Stimulated activated naive CD4-positive, alpha-beta T cell treated with Interleukin-2 at 50 U/mL for 16 hours (primary cell): ENCODE measurements around the gene ACAN.

Experiments
- DNase-seq: peaks from one replicate; lab custom pipeline; 2025; lab: John Stamatoyannopoulos, UW

Gene ACAN

DNA sequence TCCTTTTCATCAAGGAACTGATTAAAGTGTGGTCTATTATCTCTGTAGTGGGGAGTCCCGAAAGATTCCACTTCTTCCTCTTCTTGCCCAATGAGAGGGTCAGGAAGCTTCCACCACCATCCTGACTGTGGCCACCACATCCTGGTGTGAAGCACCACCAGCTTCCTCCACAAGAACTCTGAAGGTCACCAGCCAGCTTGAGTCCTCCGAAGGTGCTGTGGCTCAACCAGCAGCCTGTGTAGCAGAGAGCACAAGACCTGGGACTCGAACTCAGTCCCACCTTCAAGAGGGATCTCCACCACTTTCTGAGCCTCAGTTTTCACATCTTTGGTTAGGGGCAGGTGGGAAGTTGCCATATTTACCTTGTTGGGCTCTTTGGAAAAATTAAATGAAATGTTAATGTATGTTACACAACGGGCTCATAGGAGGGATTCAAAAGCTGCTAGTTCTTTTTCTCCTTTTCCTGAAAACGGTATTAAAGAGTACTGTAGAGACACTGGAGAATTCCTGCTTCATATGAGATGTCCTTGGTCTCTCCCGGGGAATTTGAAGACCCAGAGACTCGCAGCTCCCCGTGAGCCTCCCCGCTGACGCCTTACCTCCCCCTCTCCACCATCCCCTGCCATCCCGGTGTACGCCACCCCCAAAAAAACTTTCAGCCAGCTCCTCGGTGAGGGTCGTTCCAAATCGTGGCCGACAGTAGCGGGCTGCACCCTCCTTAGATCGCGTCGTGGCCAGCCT is 816 bp upstream of the ACAN start:
- no peak for DNase-seq

DNA sequence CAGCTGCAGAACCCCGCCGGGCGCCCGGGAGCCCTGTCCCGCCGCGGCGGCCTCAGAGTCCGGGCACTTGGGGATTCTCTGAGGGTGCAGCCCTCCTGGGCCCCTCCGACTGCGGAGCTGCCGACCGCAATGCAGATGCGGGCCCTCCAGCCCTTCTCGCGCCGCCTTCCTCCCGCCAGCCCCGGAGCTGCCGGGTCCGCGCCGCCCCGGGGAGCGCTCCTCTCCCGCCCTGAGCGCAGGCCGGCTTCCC is 320 bp upstream of the ACAN start:
- DNase-seq: no peak

DNA sequence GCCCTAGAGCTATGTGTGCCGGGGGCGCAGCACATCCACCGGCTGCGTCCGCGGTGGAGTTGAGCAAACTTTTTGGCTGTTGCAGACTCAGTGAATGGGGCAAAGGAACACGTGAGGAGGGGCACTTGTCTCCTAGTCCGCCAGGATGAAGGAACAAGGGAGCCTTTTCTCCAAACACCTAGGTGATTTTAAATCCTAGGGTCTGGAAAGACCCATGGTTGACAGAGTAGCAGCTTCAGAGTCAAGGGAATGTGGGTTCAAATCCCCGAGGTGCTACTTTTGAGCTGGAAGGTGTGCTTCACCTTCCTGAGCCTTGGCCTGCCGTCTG is 648 bp downstream of the ACAN start:
- no peak for DNase-seq

DNA sequence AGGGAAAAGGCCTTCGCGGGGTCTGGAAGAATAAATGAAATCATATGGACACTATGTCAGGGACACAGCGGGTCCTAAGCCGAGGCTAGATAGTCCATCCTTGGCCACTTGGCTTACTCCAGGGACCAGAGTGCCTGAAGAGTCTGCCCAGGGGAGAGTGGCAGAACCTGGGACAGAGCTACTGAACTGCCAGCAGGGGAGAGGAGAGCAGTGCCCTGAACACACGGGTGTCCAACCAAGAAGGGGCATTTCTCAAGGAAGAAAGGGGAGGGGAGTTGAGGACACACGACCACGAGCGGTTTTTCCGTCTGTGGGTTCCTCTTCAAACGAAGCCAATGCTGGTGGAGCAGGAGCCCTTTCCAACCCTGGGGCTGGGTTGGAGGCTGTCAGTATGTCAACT is 1.0 kb downstream of the ACAN start:
- no peak for DNase-seq

DNA sequence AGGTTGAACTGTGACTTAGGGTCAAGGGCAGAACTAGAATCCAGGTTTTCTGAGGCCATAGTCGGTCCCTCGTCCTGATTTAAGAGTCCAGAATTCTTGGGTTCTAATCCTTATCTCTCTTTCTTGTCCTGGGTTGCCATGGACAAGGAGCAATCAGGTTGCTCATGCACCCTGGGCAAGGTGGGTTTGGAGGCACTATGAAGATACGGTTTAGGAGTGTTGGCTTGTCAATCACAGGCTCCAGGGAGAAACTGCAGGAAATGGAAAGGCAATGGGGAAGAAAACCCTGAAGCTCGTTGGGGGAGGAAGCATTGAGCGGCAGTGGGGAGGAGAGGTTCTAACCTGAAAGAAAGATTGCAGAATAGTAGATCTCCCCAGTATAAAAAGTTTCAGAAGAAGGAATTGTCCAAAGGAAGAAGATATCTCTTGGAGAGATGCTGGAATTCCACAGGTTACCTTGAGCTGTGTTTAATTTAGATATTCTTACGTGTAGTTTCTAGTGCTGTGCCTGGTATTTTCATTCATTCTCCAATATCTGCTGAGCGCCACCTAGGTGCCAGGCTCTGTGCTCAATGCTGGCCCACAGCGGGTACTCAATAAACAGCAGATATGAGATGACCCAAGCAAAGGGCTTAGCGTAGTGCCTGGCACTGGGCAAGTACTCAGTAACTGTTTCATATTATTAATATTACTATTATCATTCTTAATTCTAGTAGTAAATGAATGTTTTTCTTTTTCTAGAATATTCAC is 2.0 kb downstream of the ACAN start:
- DNase-seq: no peak

DNA sequence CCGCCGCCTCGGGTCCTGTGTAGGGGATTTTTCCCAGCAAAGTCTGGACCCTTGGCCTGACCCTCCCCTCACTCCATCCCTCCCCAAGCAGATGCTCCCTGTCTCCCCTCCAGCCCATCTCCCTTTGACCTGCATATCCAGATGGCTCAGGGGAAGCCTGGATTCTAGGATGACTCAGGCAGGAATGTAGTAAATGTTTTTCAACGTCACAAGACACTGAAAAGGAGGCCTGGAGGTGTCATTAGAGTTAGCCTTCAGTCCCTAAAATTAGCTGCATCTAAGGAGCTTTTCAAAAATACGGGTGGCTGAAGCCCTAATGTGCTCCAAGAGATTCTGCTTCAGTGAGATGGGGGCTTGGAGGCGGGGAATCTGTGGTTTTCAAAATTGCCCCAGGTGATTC is 7.2 kb downstream of the ACAN start:
- DNase-seq: no peak

DNA sequence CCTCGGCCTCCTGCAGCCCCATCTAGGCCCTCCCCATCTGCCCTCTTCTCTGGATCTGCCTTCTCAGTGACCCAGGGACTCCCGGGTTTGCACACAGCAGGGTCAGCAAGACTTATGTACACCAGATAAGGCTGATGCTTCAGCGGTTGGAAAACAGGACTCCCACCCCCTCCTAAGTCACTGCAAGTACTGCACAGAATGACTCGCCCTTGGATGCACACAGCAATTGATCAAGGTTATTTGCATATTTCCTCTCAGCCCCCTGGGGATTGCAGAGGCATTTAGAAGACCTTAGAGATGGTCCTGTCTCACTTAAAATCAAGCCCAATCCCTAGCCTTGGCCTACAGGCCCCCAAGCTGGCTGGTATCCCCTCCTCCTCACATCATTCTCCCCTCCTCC is 8.9 kb downstream of the ACAN start:
- DNase-seq: no peak

DNA sequence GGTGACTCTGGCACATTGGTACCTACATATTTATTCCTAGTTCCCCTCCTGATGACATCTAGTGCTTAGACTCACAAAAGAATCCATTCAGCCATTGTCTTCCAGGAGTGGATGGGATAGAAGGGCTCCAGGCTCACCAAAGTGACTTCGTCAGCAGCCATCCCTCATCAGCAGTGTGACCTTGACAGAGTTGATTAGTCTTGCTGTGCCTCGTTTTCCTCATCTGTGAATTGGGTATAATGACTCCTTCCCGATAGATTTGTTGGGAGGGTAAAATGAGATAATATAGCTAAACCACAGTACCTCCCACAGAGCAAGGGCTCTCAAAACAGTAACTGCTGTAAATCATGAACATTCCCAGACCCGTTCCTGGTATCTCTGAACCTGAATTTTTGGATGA is 10.7 kb downstream of the ACAN start:
- DNase-seq: no peak

DNA sequence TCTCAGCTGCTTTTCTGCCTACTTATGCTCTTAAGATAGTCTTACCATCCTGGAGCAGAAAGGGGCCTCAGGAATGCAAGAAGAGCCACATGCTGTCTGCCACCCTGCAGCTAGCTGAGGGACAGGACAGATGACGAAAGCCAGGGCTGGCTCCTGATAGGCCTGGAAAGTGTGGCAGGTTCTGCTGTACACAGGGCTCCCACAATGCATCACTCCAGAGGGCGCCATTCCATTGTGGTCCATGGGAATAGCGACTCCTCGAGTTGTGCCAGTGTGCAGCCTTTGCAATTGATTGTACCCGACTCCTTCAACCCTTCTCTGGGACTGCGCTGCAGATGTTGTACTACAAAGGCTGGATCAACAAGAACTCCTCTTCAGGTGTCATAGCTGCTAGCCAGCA is 11.2 kb downstream of the ACAN start:
- DNase-seq: no peak

DNA sequence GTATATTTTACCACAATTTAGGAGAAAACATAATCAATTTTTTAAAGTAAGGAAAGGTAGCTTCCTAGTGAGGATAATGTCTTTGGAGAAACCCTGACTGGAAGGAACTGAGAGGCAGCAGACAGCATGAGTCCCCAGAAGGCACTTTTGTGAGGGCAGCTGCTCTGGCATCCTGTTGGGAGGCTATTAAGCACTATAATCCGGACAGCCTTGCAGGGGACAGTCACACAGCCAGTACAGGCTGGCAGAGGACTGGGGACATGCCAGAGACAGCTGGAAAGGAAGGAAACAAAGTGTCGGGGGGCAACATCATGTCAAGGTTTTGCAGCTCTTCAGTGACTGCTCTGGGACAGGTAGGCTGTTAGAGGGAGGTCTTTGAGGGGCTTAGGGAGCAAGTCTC is 15.7 kb downstream of the ACAN start:
- no peak for DNase-seq

DNA sequence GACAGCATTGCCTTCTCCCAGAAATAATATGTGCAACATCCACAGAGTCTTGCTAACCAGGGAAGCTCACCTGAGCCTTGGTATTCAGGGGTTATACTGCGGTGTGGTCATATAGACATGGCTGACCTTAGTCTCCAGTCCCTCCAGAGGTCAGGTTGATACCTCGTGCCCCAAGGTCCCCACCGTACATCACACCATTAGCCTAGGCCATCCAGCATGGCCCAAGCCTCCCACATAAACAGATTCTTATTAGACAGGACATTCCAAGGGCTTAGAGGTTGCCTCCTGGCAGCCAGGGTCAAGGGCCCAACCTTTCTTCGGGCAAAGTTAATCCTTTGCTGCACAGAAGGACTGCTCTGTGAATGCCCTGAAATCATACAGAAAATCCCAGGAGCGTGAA is 18.8 kb downstream of the ACAN start:
- no peak for DNase-seq

DNA sequence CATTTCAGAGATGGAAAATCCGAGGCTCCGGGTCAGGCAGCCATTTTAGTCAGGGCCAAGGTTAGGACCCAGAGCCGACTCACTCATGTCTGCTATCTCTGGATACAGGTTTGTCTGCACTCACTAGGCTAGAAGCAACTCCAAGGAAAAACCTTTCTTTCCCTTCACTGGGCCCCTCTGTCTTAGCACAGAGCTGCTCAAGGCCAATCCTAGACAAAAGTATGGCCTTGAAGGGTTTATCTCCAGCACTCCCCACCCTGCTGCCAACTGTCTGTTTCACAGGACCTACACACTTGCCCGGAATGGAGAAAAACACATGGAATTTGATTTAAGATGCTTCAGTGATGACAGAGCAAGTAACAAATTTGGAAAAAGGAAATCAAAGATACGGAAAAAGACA is 25.6 kb downstream of the ACAN start:
- DNase-seq: no peak

DNA sequence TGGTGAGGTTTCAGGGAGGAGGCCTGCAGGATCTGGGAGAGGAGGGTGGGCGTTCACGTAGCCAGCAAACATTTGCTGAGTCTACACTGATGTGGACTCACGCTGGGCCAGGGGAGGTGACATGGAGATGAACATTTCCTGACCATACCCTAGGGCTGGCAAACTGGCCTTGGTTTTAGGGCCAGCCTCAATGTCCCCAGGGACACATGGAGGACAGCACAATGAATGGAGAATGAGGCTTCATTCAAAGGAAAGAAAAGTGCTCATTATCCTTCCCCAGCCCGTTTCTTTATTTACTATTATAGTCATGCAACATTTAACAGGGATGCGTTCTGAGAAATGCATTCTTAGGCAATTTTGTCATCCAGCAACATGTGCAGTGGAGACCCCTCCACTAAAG is 26.8 kb downstream of the ACAN start:
- no peak for DNase-seq

DNA sequence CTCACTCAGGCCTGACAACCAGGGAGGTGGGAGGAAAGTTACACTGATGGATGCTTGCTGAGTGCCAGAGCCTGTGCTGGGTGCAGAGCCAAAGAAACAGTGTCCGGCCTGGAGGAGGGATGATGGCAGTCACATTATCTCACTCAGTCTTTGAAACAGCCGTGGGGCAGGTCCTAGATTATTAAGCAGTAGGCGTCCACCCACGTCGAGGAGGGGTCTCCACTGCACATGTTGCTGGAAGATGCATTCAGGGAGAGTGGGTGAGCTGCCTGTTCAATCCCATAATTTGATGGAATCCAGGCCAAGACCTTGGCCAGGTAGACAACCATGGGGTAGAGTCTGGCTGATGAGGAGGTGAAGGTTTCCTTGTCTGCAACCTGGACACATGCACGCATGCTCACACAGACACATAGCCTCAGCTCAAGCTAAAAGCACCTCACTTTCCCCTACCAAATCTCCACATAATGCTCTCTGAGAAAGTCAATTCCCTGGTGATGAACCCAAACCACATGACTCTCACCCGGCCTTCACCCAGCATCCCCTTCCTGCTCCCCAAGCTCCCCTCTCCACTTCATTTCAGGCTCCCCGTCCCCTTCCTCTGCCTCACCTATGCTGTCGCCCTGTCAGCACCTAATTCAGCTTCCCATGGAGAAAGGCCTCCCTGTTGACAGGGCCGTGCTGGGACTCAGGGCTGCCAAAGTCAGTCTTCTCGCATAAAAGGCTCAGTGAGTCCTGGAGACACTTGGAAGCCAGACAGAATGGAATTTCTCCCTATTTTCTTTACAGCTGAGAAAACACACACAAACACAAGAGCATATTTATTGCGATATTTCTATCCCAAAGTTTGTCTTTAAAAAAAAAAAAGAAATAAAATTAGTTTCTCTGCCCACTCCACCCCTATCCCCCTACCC is 29.8 kb downstream of the ACAN start:
- no peak for DNase-seq

DNA sequence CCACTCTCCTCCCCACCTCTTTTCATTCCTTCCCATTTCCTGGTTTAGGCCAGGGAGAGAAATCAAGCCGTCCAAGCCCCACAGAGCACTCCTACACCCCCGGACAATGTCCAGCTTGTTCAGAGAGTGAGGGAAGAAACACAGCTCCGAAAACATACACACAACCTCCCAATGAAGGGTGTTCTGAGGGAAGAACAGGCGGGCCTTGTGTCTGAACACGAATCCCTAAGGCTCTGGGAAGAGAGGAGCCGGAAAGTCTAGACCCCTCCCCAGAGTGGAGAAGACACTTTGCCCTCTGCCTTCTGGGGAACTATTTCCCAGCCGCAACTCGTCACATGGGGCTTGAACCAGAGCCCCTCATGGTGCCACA is 30.5 kb downstream of the ACAN start:
- DNase-seq: no peak

DNA sequence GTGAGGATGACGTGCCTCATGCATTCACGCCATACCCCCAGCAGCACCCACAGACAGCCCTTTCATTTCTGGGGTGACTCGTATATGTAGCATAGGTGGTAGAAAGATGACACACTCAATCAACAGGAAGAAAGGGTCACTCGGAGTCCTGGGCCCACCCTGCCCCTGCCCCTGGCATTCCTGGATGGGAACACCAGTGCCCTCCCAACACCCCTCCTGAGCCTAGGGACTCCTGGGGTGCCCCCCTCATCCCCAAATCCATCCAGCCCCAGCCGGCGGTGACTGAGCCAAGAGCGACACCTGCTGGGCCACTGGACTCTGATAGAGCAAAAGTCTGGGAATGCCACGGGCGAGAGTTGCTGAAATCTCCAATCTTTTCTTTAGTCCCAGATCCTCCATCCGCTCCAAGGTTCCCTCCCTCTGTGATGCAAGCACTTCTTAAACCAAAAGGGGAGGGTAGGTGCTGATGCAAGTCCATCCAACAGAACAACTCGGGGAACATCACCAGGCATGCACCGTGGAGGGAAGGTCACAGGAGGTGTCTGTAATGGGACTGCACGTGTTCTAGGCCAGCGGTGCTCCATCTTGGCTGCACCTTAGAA is 31.1 kb downstream of the ACAN start:
- no peak for DNase-seq

DNA sequence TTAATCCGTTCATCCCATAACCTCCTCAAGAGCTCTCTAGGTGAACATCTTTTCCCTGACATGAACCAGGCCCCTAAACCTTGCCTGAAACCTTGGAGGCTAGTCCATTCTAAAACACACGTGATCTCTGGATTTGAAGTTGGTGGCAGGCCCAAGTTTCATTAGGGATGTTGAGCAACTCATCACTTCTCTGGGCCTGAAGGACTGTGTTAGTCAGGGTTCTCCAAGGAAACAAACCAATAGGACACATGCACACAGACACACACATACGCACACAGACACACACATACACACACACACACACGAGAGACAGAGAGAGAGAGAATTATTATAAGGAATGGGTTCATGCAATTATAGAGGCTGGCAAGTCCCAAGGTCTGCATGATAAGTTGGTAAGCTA is 31.9 kb downstream of the ACAN start:
- no peak for DNase-seq

DNA sequence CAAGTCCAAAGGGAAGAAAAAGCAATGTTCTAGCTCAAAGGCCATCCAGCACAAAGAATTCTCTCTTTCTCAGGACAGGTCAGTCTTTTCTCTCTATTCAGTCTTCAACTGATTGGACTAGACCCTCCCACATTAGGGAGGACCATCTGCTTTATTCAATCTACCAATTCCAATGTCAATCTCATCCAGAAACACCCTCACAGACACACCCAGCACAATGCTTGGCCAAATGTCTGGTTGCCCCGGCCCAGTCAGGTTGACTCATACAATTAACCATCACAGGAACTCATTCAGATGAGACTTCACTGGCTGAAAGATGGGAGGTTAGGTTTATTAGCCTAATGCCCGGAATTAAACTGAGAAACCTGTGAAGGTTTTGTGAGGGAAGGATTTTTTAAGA is 32.4 kb downstream of the ACAN start:
- DNase-seq: no peak

DNA sequence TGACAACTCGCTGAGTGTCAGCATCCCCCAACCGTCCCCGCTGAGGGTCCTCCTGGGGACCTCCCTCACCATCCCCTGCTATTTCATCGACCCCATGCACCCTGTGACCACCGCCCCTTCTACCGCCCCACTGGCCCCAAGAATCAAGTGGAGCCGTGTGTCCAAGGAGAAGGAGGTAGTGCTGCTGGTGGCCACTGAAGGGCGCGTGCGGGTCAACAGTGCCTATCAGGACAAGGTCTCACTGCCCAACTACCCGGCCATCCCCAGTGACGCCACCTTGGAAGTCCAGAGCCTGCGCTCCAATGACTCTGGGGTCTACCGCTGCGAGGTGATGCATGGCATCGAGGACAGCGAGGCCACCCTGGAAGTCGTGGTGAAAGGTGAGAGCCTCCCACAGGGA is 35.4 kb downstream of the ACAN start:
- no peak for DNase-seq

DNA sequence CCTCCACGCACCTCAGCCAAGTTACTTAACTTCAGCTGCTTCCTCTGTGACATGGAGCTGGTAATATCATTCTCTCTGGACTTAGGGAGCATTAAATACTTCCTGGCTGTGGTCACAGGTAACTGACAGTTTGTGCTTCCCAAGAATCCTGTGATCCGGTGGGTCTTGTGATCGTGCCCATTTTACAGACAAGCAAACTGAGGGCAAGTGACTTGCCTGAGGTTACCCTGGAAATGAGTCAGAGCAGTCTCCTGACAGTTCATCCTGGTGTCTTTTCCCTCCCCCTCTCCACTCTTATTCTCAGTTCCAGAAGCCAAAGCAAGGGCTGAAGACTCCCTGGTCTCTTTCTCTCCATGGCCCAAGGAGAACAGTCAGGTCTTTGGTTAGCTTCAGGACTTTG is 35.9 kb downstream of the ACAN start:
- no peak for DNase-seq

DNA sequence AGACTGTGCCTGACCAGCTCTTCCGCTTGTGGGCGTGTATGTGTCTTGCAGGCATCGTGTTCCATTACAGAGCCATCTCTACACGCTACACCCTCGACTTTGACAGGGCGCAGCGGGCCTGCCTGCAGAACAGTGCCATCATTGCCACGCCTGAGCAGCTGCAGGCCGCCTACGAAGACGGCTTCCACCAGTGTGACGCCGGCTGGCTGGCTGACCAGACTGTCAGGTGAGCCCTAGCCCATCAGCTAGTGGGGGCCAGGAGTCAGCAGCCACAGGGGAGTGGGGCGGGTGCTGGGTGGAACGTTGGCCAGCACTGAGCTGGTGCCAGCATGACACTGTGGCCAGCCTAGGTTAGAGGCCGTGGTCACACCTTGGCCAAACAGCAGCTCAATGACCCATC is 36.7 kb downstream of the ACAN start:
- no peak for DNase-seq

DNA sequence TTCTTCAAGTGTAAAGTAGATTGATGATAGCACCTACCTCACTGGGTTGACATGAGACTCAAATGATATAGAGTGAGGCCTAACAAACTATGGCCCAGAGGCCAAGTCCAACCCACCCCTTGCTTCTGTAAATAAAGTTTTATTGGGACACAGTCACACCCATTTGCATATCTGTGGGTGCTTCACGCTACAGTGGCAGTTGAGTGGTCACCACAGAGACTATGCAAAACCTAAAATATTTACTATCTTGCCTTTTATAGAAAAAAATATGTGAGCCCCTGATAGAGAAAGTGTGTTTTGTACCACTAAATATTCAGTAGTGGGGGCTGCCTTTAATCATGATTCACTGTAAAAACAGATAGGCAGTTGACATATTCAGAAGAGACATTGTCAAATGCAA is 38.0 kb downstream of the ACAN start:
- DNase-seq: no peak

DNA sequence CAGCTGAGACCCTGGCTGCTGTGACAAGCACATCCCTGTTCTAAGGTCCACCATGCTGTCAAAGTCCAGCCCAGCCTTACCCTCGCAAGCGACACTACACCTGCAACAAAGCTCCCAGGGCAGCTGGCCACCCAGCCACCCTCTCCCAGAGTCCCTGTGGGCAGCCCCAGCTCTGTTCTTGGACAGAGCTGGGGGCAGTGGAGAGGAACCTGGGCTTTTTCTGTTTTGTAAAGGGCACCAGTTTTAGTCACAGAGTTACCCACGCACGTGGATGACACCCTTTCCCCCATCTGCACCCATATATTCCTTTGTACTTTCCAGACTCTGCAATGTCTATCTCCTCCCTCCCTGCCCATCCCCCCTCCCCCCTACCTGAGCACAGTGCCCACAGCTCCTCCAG is 38.9 kb downstream of the ACAN start:
- no peak for DNase-seq
